CD4-positive, alpha-beta T cell treated with Interleukin-15 for 4 hours (primary cell): ENCODE measurements around the gene ZRANB1.

Experiments
- DNase-seq: peaks from one replicate; pipeline ENCODE4 v3.0.0-alpha.2; 2020; ENCODE audit warnings: low spot score

Gene ZRANB1

GRCh38 chr10:125018576-125019143 is 76.7 kb downstream of the ZRANB1 start:
- no peak for DNase-seq

- DNase-seq = no peak
These were observed 78.5 kb downstream of the ZRANB1 start for GRCh38 chr10:125020386-125020785.

GRCh38 chr10:125020871-125021270 is 78.9 kb downstream of the ZRANB1 start:
- DNase-seq = no peak

GRCh38 chr10:125021686-125022344 is 79.9 kb downstream of the ZRANB1 start:
- no peak for DNase-seq

GRCh38 chr10:125022671-125023070 is 80.7 kb downstream of the ZRANB1 start:
- no peak for DNase-seq

- DNase-seq = no peak
These were observed 81.3 kb downstream of the ZRANB1 start for GRCh38 chr10:125023255-125023654.

GRCh38 chr10:125023862-125024496 is 82.1 kb downstream of the ZRANB1 start:
- no peak for DNase-seq

- no peak for DNase-seq
These were observed 82.7 kb downstream of the ZRANB1 start for GRCh38 chr10:125024497-125025234.

- no peak for DNase-seq
These were observed 83.4 kb downstream of the ZRANB1 start for GRCh38 chr10:125025341-125025740.

- DNase-seq = no peak
These were observed 84.4 kb downstream of the ZRANB1 start for GRCh38 chr10:125026036-125026931.

- no peak for DNase-seq
These were observed 85.2 kb downstream of the ZRANB1 start for GRCh38 chr10:125026974-125027735.

- no peak for DNase-seq
These were observed 86.2 kb downstream of the ZRANB1 start for GRCh38 chr10:125027871-125028869.

- no peak for DNase-seq
These were observed 87.8 kb downstream of the ZRANB1 start for GRCh38 chr10:125029584-125030242.

- DNase-seq = no peak
These were observed 88.8 kb downstream of the ZRANB1 start for GRCh38 chr10:125030567-125031197.

- no peak for DNase-seq
These were observed 90.6 kb downstream of the ZRANB1 start for GRCh38 chr10:125032474-125033020.

- no peak for DNase-seq
These were observed 91.4 kb downstream of the ZRANB1 start for GRCh38 chr10:125033146-125033924.

- no peak for DNase-seq
These were observed 92.8 kb downstream of the ZRANB1 start for GRCh38 chr10:125034675-125035074.

- DNase-seq = no peak
These were observed 93.2 kb downstream of the ZRANB1 start for GRCh38 chr10:125035136-125035535.
